CD4-positive, alpha-beta memory T cell (primary cell): ENCODE data around the gene TMEM106A. TPM values are rescaled to one million over a fixed set of nuclear protein-coding genes. Genes with fewer than 3 reads are reported as not detected.
"Not testable (repeated sequence)": the region's sequence is repeated elsewhere in the genome, so short reads cannot be mapped to it uniquely, and the experiment has no call there.

ENCODE experiments used
- CTCF ChIA-PET: fragments of 350-600 bp; sonication (Branson Sonifier 250); formaldehyde crosslinking; loops from one replicate; lab custom pipeline; 2021; ENCODE audit warnings: inconsistent platforms; ENCODE audit not compliant: partially characterized antibody; lab: Charles Lee
- POLR2A ChIA-PET: fragments of 350-600 bp; sonication (Branson Sonifier 250); formaldehyde crosslinking; loops from one replicate; lab custom pipeline; 2021; ENCODE audit not compliant: partially characterized antibody; lab: Charles Lee
- DNase-seq, 5 donors: peaks; one replicate each; pipeline versions ENCODE4 v3.0.0 to v3.0.0-alpha.2; 2020 to 2022; ENCODE audit warnings: mixed read lengths in 1 of 5
- H3K27ac ChIP-seq: one replicate; pipeline ENCODE4 v1.7.0; 2013; ENCODE audit warnings: low read depth, low read length
- H3K27me3 ChIP-seq: 2 replicates; pipeline ENCODE4 v1.7.0; 2013; ENCODE audit warnings: mild to moderate bottlenecking, low read length, moderate library complexity; ENCODE audit not compliant: insufficient read depth
- H3K36me3 ChIP-seq: 2 replicates; pipeline ENCODE4 v1.7.0; 2013; ENCODE audit warnings: mild to moderate bottlenecking, low read length, moderate library complexity; ENCODE audit not compliant: insufficient read depth
- H3K4me1 ChIP-seq: 2 replicates; pipeline ENCODE4 v1.7.0; 2013; ENCODE audit warnings: mild to moderate bottlenecking, low read length, moderate library complexity; ENCODE audit not compliant: insufficient read depth
- H3K4me3 ChIP-seq, 2 donors: one replicate each; pipeline ENCODE4 v1.7.0; 2013; ENCODE audit warnings: low read length in 2 of 2, mild to moderate bottlenecking in 1 of 2
- H3K9me3 ChIP-seq, 2 donors: one replicate each; pipeline ENCODE4 v1.7.0; 2013; ENCODE audit warnings: low read length in 2 of 2, control low read depth in 1 of 2; ENCODE audit not compliant: control insufficient read depth in 1 of 2
- H3K27ac Mint-ChIP-seq, 7 donors: one replicate each; pipeline ENCODE4 v1.8.0; 2020 to 2021; ENCODE audit warnings: mixed read lengths in 7 of 7, mild to moderate bottlenecking in 6 of 7, inconsistent platforms in 3 of 7, moderate library complexity in 3 of 7
- H3K27me3 Mint-ChIP-seq, 2 donors: one replicate each; pipeline ENCODE4 v1.8.0; 2020 to 2021; ENCODE audit warnings: mixed read lengths in 2 of 2
- H3K36me3 Mint-ChIP-seq, 2 donors: one replicate each; pipeline ENCODE4 v1.8.0; 2020 to 2021; ENCODE audit warnings: mixed read lengths in 2 of 2, inconsistent platforms in 1 of 2, mild to moderate bottlenecking in 1 of 2
- H3K4me1 Mint-ChIP-seq, 4 donors: one replicate each; pipeline ENCODE4 v1.8.0; 2020 to 2021; ENCODE audit warnings: mixed read lengths in 4 of 4, mild to moderate bottlenecking in 1 of 4
- H3K4me3 Mint-ChIP-seq, 8 donors: one replicate each; pipeline ENCODE4 v1.8.0; 2020 to 2021; ENCODE audit warnings: mixed read lengths in 8 of 8, mild to moderate bottlenecking in 7 of 8, moderate library complexity in 6 of 8, inconsistent platforms in 3 of 8
- H3K9me3 Mint-ChIP-seq, 8 donors: one replicate each; pipeline ENCODE4 v1.8.0; 2020 to 2021; ENCODE audit warnings: mixed read lengths in 8 of 8, mild to moderate bottlenecking in 5 of 8, inconsistent platforms in 3 of 8, moderate library complexity in 1 of 8
- intact Hi-C: fragments of 100-400 bp; cut with micrococcal nuclease; formaldehyde crosslinking; loops from one replicate; pipeline ENCODE4 v1.15.1; 2023
- polyA plus RNA-seq, 2 donors: library from polyadenylated mRNA; unstranded; fragments of 300-500 nt; fragmentation: Illumina TruSeq; gene quantifications; one replicate each; pipeline ENCODE4 v1.2.3, GENCODE V29; 2021
- total RNA-seq, 2 experiments: library from RNA; stranded (reverse); gene quantifications; one replicate each; pipeline ENCODE4 v1.2.3, GENCODE V29; 2021

TMEM106A gene
- total and polyA plus RNA-seq, 4 experiments from 2014 or later = 1.5 to 12.8 (median 8.0) TPM

GRCh38 chr17:43219746-43220380 is 8.2 kb downstream of the TMEM106A start:
- DNase-seq = no peak
- ChIA-PET POLR2A (interaction anchor here (1.7 to 2.3 kb wide), 2 partner anchors 96 to 141 kb away, joined by 6 to 10 read pairs; no protein-coding TSS in a partner anchor), CTCF (interaction anchor here (0.7 to 1.4 kb wide), 4 partner anchors 14 to 222 kb away, joined by 3 to 4 read pairs (median 3); partner anchors contain the start of gene RPL27)
- no peaks in the 10 kb centered on the region for H3K4me1 ChIP-seq
- no peaks in the 10 kb centered on the region for H3K9me3 Mint-ChIP-seq
- no peaks in the 10 kb centered on the region for H3K9me3 ChIP-seq
- peaks cover 0 to 19% (median 5%) of the 10 kb centered on the region in 4 donors for H3K4me1 Mint-ChIP-seq
- no peak overlapping the region for H3K4me3 ChIP-seq
- H3K36me3 Mint-ChIP-seq = peaks cover 15 to 25% of the 10 kb centered on the region in 2 donors
- intact Hi-C loops = no loop called here
- no peak overlapping the region for H3K27ac ChIP-seq
- H3K27me3 ChIP-seq = no peaks in the 10 kb centered on the region
- no peaks in the 10 kb centered on the region for H3K27me3 Mint-ChIP-seq
- no peak overlapping the region for H3K27ac Mint-ChIP-seq
- peaks cover 4% of the 10 kb centered on the region for H3K36me3 ChIP-seq
- H3K4me3 Mint-ChIP-seq = peak overlapping the region in 1 of 8 donors; percentile 8

- H3K4me1 ChIP-seq = no peaks in the 10 kb centered on the region
- peak overlapping the region in 1 of 7 donors; percentile 2 for H3K27ac Mint-ChIP-seq
- peaks cover 0 to 19% (median 5%) of the 10 kb centered on the region in 4 donors for H3K4me1 Mint-ChIP-seq
- CTCF ChIA-PET = interaction anchor here (1.4 kb wide), 1 partner anchor 95 kb away, joined by 3 read pairs; no protein-coding TSS in a partner anchor
- H3K36me3 Mint-ChIP-seq = peaks cover 15 to 20% of the 10 kb centered on the region in 2 donors
- no peak overlapping the region for H3K4me3 Mint-ChIP-seq
- no peaks in the 10 kb centered on the region for H3K27me3 Mint-ChIP-seq
- intact Hi-C loops = no loop called here
- no peaks in the 10 kb centered on the region for H3K9me3 ChIP-seq
- POLR2A ChIA-PET = interaction anchor here (1.7 to 2.3 kb wide), 2 partner anchors 95 to 140 kb away, joined by 6 to 10 read pairs; no protein-coding TSS in a partner anchor
- no peak overlapping the region for H3K4me3 ChIP-seq
- DNase-seq = no peak
- H3K27me3 ChIP-seq = no peaks in the 10 kb centered on the region
- no peaks in the 10 kb centered on the region for H3K9me3 Mint-ChIP-seq
- H3K27ac ChIP-seq = no peak overlapping the region
- peaks cover 4% of the 10 kb centered on the region for H3K36me3 ChIP-seq
Observed at GRCh38 chr17:43220511-43221125, 8.9 kb downstream of the TMEM106A start.

DNA sequence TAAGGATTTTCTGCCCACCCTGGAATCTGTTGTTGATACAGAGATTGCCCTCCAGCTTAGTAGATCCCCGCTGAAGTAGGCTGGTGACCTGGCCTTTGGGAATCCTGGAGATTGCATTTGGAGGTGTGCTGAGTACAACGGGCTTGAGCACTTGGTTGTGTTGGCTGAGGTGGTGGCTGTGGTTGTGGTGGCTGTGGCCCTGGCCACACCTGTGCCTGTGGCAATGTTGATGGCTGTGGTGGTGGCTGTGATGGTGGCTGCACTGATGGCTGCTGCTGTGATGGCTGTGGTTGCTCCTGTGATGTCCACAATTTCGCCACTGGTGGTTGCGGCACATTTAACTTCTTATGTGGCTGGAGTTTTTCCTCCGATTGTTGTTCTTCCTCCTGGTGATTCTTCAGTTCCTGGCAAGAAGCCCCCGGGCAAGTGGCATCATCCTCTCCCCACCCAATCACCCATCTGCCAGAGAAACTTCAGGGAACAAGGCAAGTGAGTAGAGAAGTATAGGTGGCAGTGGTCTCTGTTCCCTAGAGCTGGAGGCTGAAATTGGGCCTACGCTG is 12.6 kb downstream of the TMEM106A start:
- peaks cover 5 to 8% of the 10 kb centered on the region in 2 donors for H3K36me3 Mint-ChIP-seq
- H3K4me3 Mint-ChIP-seq = no peak overlapping the region
- no peaks in the 10 kb centered on the region for H3K9me3 Mint-ChIP-seq
- Histone ChIP-seq H3K9me3 (no peaks in the 10 kb centered on the region), H3K27ac (no peak overlapping the region), H3K4me1 (no peaks in the 10 kb centered on the region), H3K4me3 (no peak overlapping the region), H3K27me3 (no peaks in the 10 kb centered on the region), H3K36me3 (no peaks in the 10 kb centered on the region)
- H3K27ac Mint-ChIP-seq = peak overlapping the region in 1 of 7 donors; percentile 45
- no peak for DNase-seq
- intact Hi-C loops = no loop called here
- peaks cover 0 to 4% (median 1%) of the 10 kb centered on the region in 4 donors for H3K4me1 Mint-ChIP-seq
- POLR2A ChIA-PET = no interaction called here
- no peaks in the 10 kb centered on the region for H3K27me3 Mint-ChIP-seq
- CTCF ChIA-PET = interaction anchor here (1.1 kb wide), 1 partner anchor 115 kb away, joined by 4 read pairs; no protein-coding TSS in a partner anchor

- Histone ChIP-seq H3K9me3 (no peaks in the 10 kb centered on the region), H3K36me3 (no peaks in the 10 kb centered on the region), H3K4me3 (no peak overlapping the region), H3K27ac (no peak overlapping the region), H3K4me1 (no peaks in the 10 kb centered on the region), H3K27me3 (no peaks in the 10 kb centered on the region)
- ChIA-PET POLR2A (interaction anchor here (0.7 to 2.6 kb wide), 3 partner anchors 89 to 246 kb away, joined by 3 to 10 read pairs (median 3); partner anchors contain the start of gene RUNDC1), CTCF (interaction anchor here (1.1 to 1.4 kb wide), 2 partner anchors 15 to 83 kb away, joined by 3 to 5 read pairs; partner anchors contain the start of gene TMEM106A)
- Mint-ChIP-seq H3K4me1 (no peaks in the 10 kb centered on the region), H3K27me3 (no peaks in the 10 kb centered on the region), H3K4me3 (no peak overlapping the region), H3K9me3 (no peaks in the 10 kb centered on the region), H3K27ac (no peak overlapping the region), H3K36me3 (peaks cover 3 to 8% of the 10 kb centered on the region in 2 donors)
- no peak for DNase-seq
- intact Hi-C loops = no loop called here
Observed at GRCh38 chr17:43226393-43226792, 14.7 kb downstream of the TMEM106A start.

DNA sequence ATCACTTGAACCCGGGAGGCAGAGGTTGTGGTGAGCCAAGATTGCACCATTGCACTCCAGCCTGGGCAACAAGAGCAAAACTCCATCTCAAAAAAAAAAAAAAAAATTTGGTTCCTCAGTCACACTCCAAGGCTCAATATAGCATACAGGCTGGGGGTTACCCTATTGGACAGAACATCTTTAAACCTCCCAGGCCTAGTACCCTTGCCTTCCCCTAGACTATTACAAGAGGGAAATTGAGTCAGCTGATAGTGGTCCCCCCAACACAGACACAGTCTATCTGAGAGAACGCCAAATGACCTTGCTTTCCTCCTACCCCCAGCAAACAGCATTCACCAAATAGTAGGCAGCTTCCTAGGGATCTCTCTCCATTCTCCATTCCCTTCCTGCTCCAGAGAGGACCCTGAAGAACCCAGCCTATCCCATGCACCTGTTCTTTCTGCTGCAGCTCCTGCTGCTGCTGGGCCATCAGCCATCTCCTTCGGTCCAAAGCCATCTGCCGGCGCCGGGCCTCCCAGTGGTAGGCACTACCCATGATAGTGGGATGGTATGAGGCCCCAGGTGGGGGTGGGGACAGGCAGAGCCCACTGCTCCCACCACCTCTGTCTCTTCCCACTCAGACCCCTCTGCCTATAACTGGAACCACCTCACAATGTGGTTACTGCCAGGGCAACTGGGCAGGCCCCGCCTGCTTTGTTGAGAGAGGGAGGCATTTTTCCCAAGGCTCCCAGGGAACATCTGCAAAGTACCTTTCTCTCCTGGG is 16.5 kb downstream of the TMEM106A start, which contains the start of gene CCDC200:
CCDC200 (minus strand) TSS at position 604 of the 763 bp plus-strand sequence; CDS start at position 535, 69 bp downstream.
- H3K27ac ChIP-seq, H3K9me3 ChIP-seq, H3K27ac Mint-ChIP-seq, H3K9me3 Mint-ChIP-seq, H3K4me1 ChIP-seq, H3K36me3 Mint-ChIP-seq, H3K27me3 Mint-ChIP-seq, POLR2A ChIA-PET, H3K4me3 Mint-ChIP-seq, H3K4me3 ChIP-seq, intact Hi-C loops, H3K4me1 Mint-ChIP-seq, H3K36me3 ChIP-seq, CTCF ChIA-PET, H3K27me3 ChIP-seq, DNase-seq: not testable (repeated sequence)

GRCh38 chr17:43231205-43232020 is 19.7 kb downstream of the TMEM106A start:
- DNase-seq = peak in 1 of 5 donors; percentile 40
- H3K27ac ChIP-seq, CTCF ChIA-PET: not testable (repeated sequence)

More at GRCh38 chr17:43231205-43232020, 19.7 kb downstream of the TMEM106A start:
- H3K4me1 ChIP-seq, H3K4me3 ChIP-seq, H3K27me3 Mint-ChIP-seq, H3K36me3 Mint-ChIP-seq, H3K9me3 ChIP-seq, POLR2A ChIA-PET, H3K9me3 Mint-ChIP-seq, H3K27me3 ChIP-seq, H3K4me1 Mint-ChIP-seq, intact Hi-C loops, H3K36me3 ChIP-seq: not testable (repeated sequence)
- Mint-ChIP-seq H3K27ac (peak overlapping the region in 1 of 7 donors; percentile 60), H3K4me3 (peak overlapping the region in 3 of 8 donors; percentile 36 to 57 (median 41))
